CD14-positive monocyte (primary cell): ENCODE results near the gene CHST10. TPM values are rescaled to one million over a fixed set of nuclear protein-coding genes. Genes with fewer than 3 reads are reported as not detected.

Experiments used
- DNase-seq, 3 donors: peaks; one replicate each; pipeline ENCODE4 v3.0.0-alpha.2; 2011 to 2022
- H2AFZ ChIP-seq: 2 replicates; pipeline ENCODE4 v1.6.0; 2012; ENCODE audit warnings: mild to moderate bottlenecking, low read depth, low read length, inconsistent platforms; ENCODE audit not compliant: insufficient read depth, poor library complexity, severe bottlenecking
- H3K27ac ChIP-seq, 2 donors: 1 replicate in 1 of 2; 2 replicates in 1 of 2; pipeline ENCODE4 v1.5.1; 2012 to 2013; ENCODE audit warnings: low read length in 2 of 2, control low read depth in 1 of 2, inconsistent platforms in 1 of 2, low read depth in 1 of 2, mild to moderate bottlenecking in 1 of 2
- H3K27me3 ChIP-seq, 2 donors: one replicate each; pipeline versions ENCODE4 v1.6.0 to v1.6.1; 2011 to 2013; ENCODE audit warnings: low read length in 2 of 2; ENCODE audit not compliant: control insufficient read depth in 2 of 2, insufficient read depth in 2 of 2
- H3K36me3 ChIP-seq, 2 donors: replicated peaks in 1 of 2; 1 replicate in 1 of 2; 2 replicates in 1 of 2; pipeline versions ENCODE4 v1.5.1 to v1.6.1; 2012 to 2013; ENCODE audit warnings: low read length in 2 of 2, control low read depth in 1 of 2, inconsistent platforms in 1 of 2, mild to moderate bottlenecking in 1 of 2; ENCODE audit not compliant: insufficient read depth in 2 of 2, control insufficient read depth in 1 of 2
- H3K4me1 ChIP-seq, 2 donors: 1 replicate in 1 of 2; 2 replicates in 1 of 2; pipeline versions ENCODE4 v1.5.1 to v1.6.1; 2012 to 2013; ENCODE audit warnings: low read length in 2 of 2, control low read depth in 1 of 2, inconsistent platforms in 1 of 2, mild to moderate bottlenecking in 1 of 2, moderate library complexity in 1 of 2; ENCODE audit not compliant: insufficient read depth in 2 of 2, control insufficient read depth in 1 of 2
- H3K4me2 ChIP-seq: replicated peaks from 2 replicates; pipeline ENCODE3; 2012; ENCODE audit warnings: low read length, moderate library complexity, mild to moderate bottlenecking; ENCODE audit not compliant: poor library complexity, severe bottlenecking; ENCODE audit errors: extremely low read depth
- H3K4me3 ChIP-seq, 3 experiments: fragments of 200-600 bp in 1 of 3; sonication (generic) in 1 of 3; replicated peaks in 1 of 3; 1 replicate in 2 of 3; 2 replicates in 1 of 3; pipeline ENCODE4 v1.5.1; 2011 to 2013; ENCODE audit warnings: low read length in 3 of 3, mild to moderate bottlenecking in 3 of 3, control low read depth in 2 of 3, low read depth in 2 of 3, inconsistent platforms in 1 of 3, moderate library complexity in 1 of 3
- H3K79me2 ChIP-seq: 2 replicates; pipeline ENCODE4 v1.6.0; 2012; ENCODE audit warnings: mild to moderate bottlenecking, control low read depth, inconsistent platforms, low read length, moderate library complexity; ENCODE audit not compliant: insufficient read depth
- H3K9ac ChIP-seq: 2 replicates; pipeline ENCODE4 v1.6.0; 2017; ENCODE audit warnings: low read length, mild to moderate bottlenecking; ENCODE audit not compliant: insufficient read depth, poor library complexity, severe bottlenecking
- H3K9me3 ChIP-seq, 2 donors: replicated peaks in 1 of 2; 1 replicate in 1 of 2; 2 replicates in 1 of 2; pipeline versions ENCODE4 v1.5.1 to v1.6.1; 2012 to 2013; ENCODE audit warnings: low read length in 2 of 2, control low read depth in 1 of 2; ENCODE audit not compliant: control insufficient read depth in 1 of 2, insufficient read depth in 1 of 2
- H4K20me1 ChIP-seq: 2 replicates; pipeline ENCODE4 v1.6.0; 2012; ENCODE audit warnings: mild to moderate bottlenecking, low read length, control low read depth, moderate library complexity; ENCODE audit not compliant: insufficient read depth
- H3K27ac Mint-ChIP-seq, 7 donors: one replicate each; pipeline ENCODE4 v1.8.0; 2020; ENCODE audit warnings: mild to moderate bottlenecking in 7 of 7, mixed read lengths in 7 of 7, moderate library complexity in 6 of 7, inconsistent platforms in 2 of 7
- H3K27me3 Mint-ChIP-seq, 3 donors: one replicate each; pipeline ENCODE4 v1.8.0; 2021 to 2022; ENCODE audit warnings: low read depth in 3 of 3, mild to moderate bottlenecking in 3 of 3, mixed read lengths in 3 of 3, moderate library complexity in 3 of 3, inconsistent platforms in 1 of 3
- H3K36me3 Mint-ChIP-seq, 2 donors: one replicate each; pipeline ENCODE4 v1.8.0; 2020; ENCODE audit warnings: mixed read lengths in 2 of 2, inconsistent platforms in 1 of 2, mild to moderate bottlenecking in 1 of 2
- H3K4me1 Mint-ChIP-seq: one replicate; pipeline ENCODE4 v1.8.0; 2020; ENCODE audit warnings: mild to moderate bottlenecking, mixed read lengths
- H3K4me3 Mint-ChIP-seq, 2 donors: one replicate each; pipeline ENCODE4 v1.8.0; 2020; ENCODE audit warnings: mild to moderate bottlenecking in 2 of 2, mixed read lengths in 2 of 2, moderate library complexity in 1 of 2
- H3K9me3 Mint-ChIP-seq, 7 donors: one replicate each; pipeline ENCODE4 v1.8.0; 2020 to 2022; ENCODE audit warnings: mixed read lengths in 7 of 7, mild to moderate bottlenecking in 6 of 7, moderate library complexity in 6 of 7, inconsistent platforms in 2 of 7
- WGBS: methylation state at CpG from one replicate; pipeline ENCODE4 v1.1.5; 2013; ENCODE audit warnings: missing lambda C conversion rate; ENCODE audit not compliant: insufficient coverage; 5-methylcytosine and 5-hydroxymethylcytosine counted together
- intact Hi-C, 2 donors: fragments of 100-400 bp; cut with micrococcal nuclease; formaldehyde crosslinking; loops; one replicate each; pipeline versions ENCODE4 v1.15.0 to v1.15.1; 2023
- polyA plus RNA-seq, 3 donors: library from polyadenylated mRNA; depleted of rRNA in 1 of 3; unstranded in 2 of 3; stranded (reverse) in 1 of 3; fragments of 300-500 nt in 2 of 3; fragments of >200 nt in 1 of 3; fragmentation: Illumina TruSeq in 2 of 3; gene quantifications; 1 replicate in 2 of 3; 2 replicates in 1 of 3; pipeline ENCODE4 v1.2.3, GENCODE V29; 2012 to 2021
- TF ChIP-seq, protein P1 (sequence below): fragments of 200-600 bp; IDR thresholded peaks from one replicate; pipeline ENCODE4 v1.8.0; 2022; ENCODE audit warnings: antibody characterized with exemption, mild to moderate bottlenecking

Gene CHST10
- polyA plus RNA-seq, 3 donors, result 0.52 to 0.54 TPM; not detected in 1

DNA sequence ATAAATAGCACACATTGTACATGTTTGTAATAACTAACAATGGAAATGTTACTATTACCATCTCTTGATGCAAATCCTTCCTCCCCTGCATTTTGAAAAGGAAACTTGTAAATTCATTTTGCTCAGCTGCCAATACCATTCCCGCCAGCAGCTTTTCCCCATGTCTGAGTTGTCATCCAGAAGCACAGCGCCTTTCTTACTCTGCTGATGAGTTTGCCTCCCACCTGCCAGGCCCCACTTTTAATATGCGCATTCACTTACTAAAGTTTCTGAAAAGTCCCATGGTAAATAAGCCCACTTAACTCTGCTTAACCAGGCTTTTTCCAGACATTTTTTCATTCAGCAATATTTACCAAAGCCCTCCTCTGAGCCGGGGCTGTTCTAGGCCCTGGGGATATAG, 3.9 kb downstream of the CHST10 start:
- Histone ChIP-seq H3K9ac (no peak overlapping the region), H3K4me2 (no peak overlapping the region), H3K27ac (no peak overlapping the region), H4K20me1 (no peaks in the 10 kb centered on the region), H3K79me2 (no peaks in the 10 kb centered on the region), H3K9me3 (no peaks in the 10 kb centered on the region), H2AFZ (no peak overlapping the region), H3K27me3 (no peaks in the 10 kb centered on the region), H3K36me3 (no peaks in the 10 kb centered on the region), H3K4me3 (no peak overlapping the region), H3K4me1 (peaks cover 11 to 13% of the 10 kb centered on the region in 2 donors)
- TF ChIP-seq, protein P1, sequence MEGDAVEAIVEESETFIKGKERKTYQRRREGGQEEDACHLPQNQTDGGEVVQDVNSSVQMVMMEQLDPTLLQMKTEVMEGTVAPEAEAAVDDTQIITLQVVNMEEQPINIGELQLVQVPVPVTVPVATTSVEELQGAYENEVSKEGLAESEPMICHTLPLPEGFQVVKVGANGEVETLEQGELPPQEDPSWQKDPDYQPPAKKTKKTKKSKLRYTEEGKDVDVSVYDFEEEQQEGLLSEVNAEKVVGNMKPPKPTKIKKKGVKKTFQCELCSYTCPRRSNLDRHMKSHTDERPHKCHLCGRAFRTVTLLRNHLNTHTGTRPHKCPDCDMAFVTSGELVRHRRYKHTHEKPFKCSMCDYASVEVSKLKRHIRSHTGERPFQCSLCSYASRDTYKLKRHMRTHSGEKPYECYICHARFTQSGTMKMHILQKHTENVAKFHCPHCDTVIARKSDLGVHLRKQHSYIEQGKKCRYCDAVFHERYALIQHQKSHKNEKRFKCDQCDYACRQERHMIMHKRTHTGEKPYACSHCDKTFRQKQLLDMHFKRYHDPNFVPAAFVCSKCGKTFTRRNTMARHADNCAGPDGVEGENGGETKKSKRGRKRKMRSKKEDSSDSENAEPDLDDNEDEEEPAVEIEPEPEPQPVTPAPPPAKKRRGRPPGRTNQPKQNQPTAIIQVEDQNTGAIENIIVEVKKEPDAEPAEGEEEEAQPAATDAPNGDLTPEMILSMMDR, result no peak
- Mint-ChIP-seq H3K9me3 (no peaks in the 10 kb centered on the region), H3K36me3 (peaks cover 4 to 7% of the 10 kb centered on the region in 2 donors), H3K4me3 (no peak overlapping the region), H3K27ac (no peak overlapping the region), H3K4me1 (peaks cover 14% of the 10 kb centered on the region), H3K27me3 (peaks cover 8 to 11% (median 11%) of the 10 kb centered on the region in 3 donors)
- no peak for DNase-seq
- WGBS, result 98% methylated on average over 4 of the region's 4 CpGs
- intact Hi-C loops, result no loop called here

DNA sequence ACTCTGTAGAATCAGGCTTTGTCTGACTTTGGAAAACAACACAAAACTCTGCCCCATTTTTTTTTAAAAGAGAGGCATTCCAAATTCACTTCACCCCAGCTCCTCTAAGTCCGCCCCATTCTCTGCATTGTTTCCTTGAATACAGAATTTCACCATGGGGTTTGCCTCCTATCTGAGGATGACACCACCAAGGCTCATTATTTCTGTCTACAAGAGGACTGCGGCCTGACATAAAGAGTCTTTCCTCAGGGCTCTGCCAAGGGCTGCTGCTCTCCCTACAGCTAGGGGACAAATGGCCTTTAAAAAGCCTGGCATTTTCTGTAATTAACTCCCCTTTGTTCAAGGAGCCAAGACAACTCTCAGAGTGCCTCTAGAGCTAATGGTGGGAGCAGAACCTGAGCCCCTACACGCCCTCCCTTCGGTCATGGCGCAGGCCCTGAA, 4.6 kb downstream of the CHST10 start:
- no peaks in the 10 kb centered on the region for H3K27me3 ChIP-seq
- H3K9me3 Mint-ChIP-seq, result no peaks in the 10 kb centered on the region
- no peak overlapping the region for H3K4me2 ChIP-seq
- H3K79me2 ChIP-seq, result no peaks in the 10 kb centered on the region
- H3K9me3 ChIP-seq, result no peaks in the 10 kb centered on the region
- peaks cover 9 to 11% of the 10 kb centered on the region in 2 donors for H3K4me1 ChIP-seq
- no peaks in the 10 kb centered on the region for H3K36me3 ChIP-seq
- H3K4me3 ChIP-seq, result no peak overlapping the region
- peaks cover 14% of the 10 kb centered on the region for H3K4me1 Mint-ChIP-seq
- intact Hi-C loops, result no loop called here
- DNase-seq, result no peak
- H2AFZ ChIP-seq, result no peak overlapping the region
- no peak overlapping the region for H3K9ac ChIP-seq
- 93% methylated on average over 5 of the region's 5 CpGs for whole genome bisulfite sequencing
- H3K27me3 Mint-ChIP-seq, result peaks cover 8 to 11% (median 11%) of the 10 kb centered on the region in 3 donors
- no peak overlapping the region for H3K4me3 Mint-ChIP-seq
- H3K27ac Mint-ChIP-seq, result no peak overlapping the region
- peaks cover 4 to 7% of the 10 kb centered on the region in 2 donors for H3K36me3 Mint-ChIP-seq
- TF ChIP-seq, protein P1, result no peak
- H3K27ac ChIP-seq, result no peak overlapping the region
- no peaks in the 10 kb centered on the region for H4K20me1 ChIP-seq
